SK-N-SH treated with all-trans-retinoic acid at 6 μM for 48 hours (cell line): ENCODE results near the gene DYSF.

ENCODE experiments used
- ATAC-seq: fragments of 200-7000 bp; cut with Tn5 transposase; 3 replicates; pipeline ENCODE4 v1.9.1; 2020; ENCODE audit warnings: mild to moderate bottlenecking, moderate library complexity
- ARNTL ChIP-seq: fragments of 450-650 bp; formaldehyde crosslinking; IDR thresholded peaks from 2 replicates; pipeline ENCODE4 v1.5.0; 2020; ENCODE audit warnings: low read depth, mild to moderate bottlenecking, moderate library complexity, borderline replicate concordance
- BACH2 ChIP-seq: fragments of 250-450 bp; sonication (Bioruptor Pico); IDR thresholded peaks from 2 replicates; pipeline ENCODE4 v1.9.0; 2021; ENCODE audit warnings: mild to moderate bottlenecking, borderline replicate concordance
- CREB5 ChIP-seq: fragments of 250-450 bp; sonication (Bioruptor Pico); IDR thresholded peaks from 2 replicates; pipeline ENCODE4 v1.5.1; 2020; ENCODE audit warnings: low read depth, mild to moderate bottlenecking, moderate library complexity
- CSDC2 ChIP-seq: fragments of 250-450 bp; sonication (Bioruptor Pico); IDR thresholded peaks from 2 replicates; pipeline ENCODE4 v1.5.0; 2020; ENCODE audit warnings: mild to moderate bottlenecking, moderate library complexity
- CSRNP3 ChIP-seq: fragments of 250-450 bp; sonication (Bioruptor Pico); IDR thresholded peaks from 2 replicates; pipeline ENCODE4 v1.5.1; 2021; ENCODE audit warnings: mild to moderate bottlenecking, moderate library complexity
- ESRRG ChIP-seq: fragments of 250-450 bp; sonication (Bioruptor Pico); IDR thresholded peaks from 2 replicates; pipeline ENCODE4 v1.6.1; 2021; ENCODE audit warnings: mild to moderate bottlenecking
- ISL1 ChIP-seq: fragments of 250-450 bp; sonication (Bioruptor Pico); IDR thresholded peaks from 2 replicates; pipeline ENCODE4 v2.1.2; 2022; ENCODE audit warnings: mild to moderate bottlenecking, moderate library complexity
- OSR1 ChIP-seq: fragments of 250-450 bp; sonication (Bioruptor Pico); IDR thresholded peaks from 2 replicates; pipeline ENCODE4 v1.8.0; 2022; ENCODE audit warnings: moderate library complexity, mild to moderate bottlenecking, inconsistent platforms
- PATZ1 ChIP-seq: fragments of 250-450 bp; sonication (Bioruptor Pico); IDR thresholded peaks from 2 replicates; pipeline ENCODE4 v1.8.0; 2020; ENCODE audit warnings: mild to moderate bottlenecking, moderate library complexity, borderline replicate concordance
- POU6F1 ChIP-seq: fragments of 250-450 bp; sonication (Bioruptor Pico); IDR thresholded peaks from 2 replicates; pipeline ENCODE4 v1.8.0; 2021; ENCODE audit warnings: low read depth, mild to moderate bottlenecking, moderate library complexity, borderline replicate concordance
- PPARA ChIP-seq: fragments of 250-450 bp; sonication (Bioruptor Pico); IDR thresholded peaks from 2 replicates; pipeline ENCODE4 v1.5.0; 2020; ENCODE audit warnings: mild to moderate bottlenecking, borderline replicate concordance
- RARB ChIP-seq: fragments of 250-450 bp; sonication (Bioruptor Pico); IDR thresholded peaks from 2 replicates; pipeline ENCODE4 v1.8.0; 2021; ENCODE audit warnings: mild to moderate bottlenecking, moderate library complexity
- SNAI2 ChIP-seq: fragments of 250-450 bp; sonication (Bioruptor Pico); IDR thresholded peaks from 2 replicates; pipeline ENCODE4 v1.5.0; 2020; ENCODE audit warnings: mild to moderate bottlenecking, moderate library complexity
- TCF4 ChIP-seq: fragments of 250-450 bp; sonication (Bioruptor Pico); IDR thresholded peaks from 2 replicates; pipeline ENCODE4 v1.8.0; 2021; ENCODE audit warnings: mild to moderate bottlenecking, moderate library complexity, borderline replicate concordance
- ZC3H10 ChIP-seq: fragments of 250-450 bp; sonication (Bioruptor Pico); IDR thresholded peaks from 2 replicates; pipeline ENCODE4 v1.5.1; 2021; ENCODE audit warnings: mild to moderate bottlenecking, moderate library complexity
- ZFP30 ChIP-seq: fragments of 450-650 bp; formaldehyde crosslinking; IDR thresholded peaks from 2 replicates; pipeline ENCODE4 v1.5.0; 2022; ENCODE audit warnings: mild to moderate bottlenecking, moderate library complexity
- ZNF565 ChIP-seq: fragments of 450-650 bp; formaldehyde crosslinking; conservative IDR thresholded peaks from 2 replicates; pipeline ENCODE4 v1.5.0; 2020; ENCODE audit warnings: low read depth, mild to moderate bottlenecking, moderate library complexity
- ZNF8 ChIP-seq: fragments of 450-650 bp; formaldehyde crosslinking; IDR thresholded peaks from 2 replicates; pipeline ENCODE4 v1.5.0; 2020; ENCODE audit warnings: mild to moderate bottlenecking, moderate library complexity

DYSF gene

GRCh38 chr2:71612581-71613402 lies 159.4 kb downstream of the DYSF start:
- ATAC-seq = no peak
- TF ChIP-seq ARNTL (CRISPR knock-in tag) (no peak), CSDC2 (no peak), ZC3H10 (no peak), TCF4 (no peak), ZNF8 (no peak), ZNF565 (no peak), PPARA (CRISPR knock-in tag) (no peak), SNAI2 (CRISPR knock-in tag) (no peak), POU6F1 (CRISPR knock-in tag) (no peak), ISL1 (CRISPR knock-in tag) (no peak), PATZ1 (no peak), BACH2 (CRISPR knock-in tag) (no peak), ESRRG (CRISPR knock-in tag) (no peak), CREB5 (CRISPR knock-in tag) (no peak), OSR1 (CRISPR knock-in tag) (no peak)

- TF ChIP-seq ZNF8 (no peak), PPARA (CRISPR knock-in tag) (no peak), PATZ1 (no peak), ISL1 (CRISPR knock-in tag) (no peak), CSRNP3 (CRISPR knock-in tag) (no peak), ZFP30 (CRISPR knock-in tag) (no peak), CREB5 (CRISPR knock-in tag) (no peak), RARB (CRISPR knock-in tag) (no peak), ZC3H10 (no peak), BACH2 (CRISPR knock-in tag) (no peak)
- TF ChIP-seq, all 23 proteins: peak for 0
- no peak for ATAC-seq
Measured at GRCh38 chr2:71613403-71613952, 160.1 kb downstream of the DYSF start.
